Activated CD8-positive, alpha-beta T cell treated with anti-CD3 and anti-CD28 coated beads, Interleukin-2, amount 10 ng/mL, durations not matched to agents 7 days and 5 days (primary cell): ENCODE measurements around the gene KCTD8. TPM values are rescaled to one million over a fixed set of nuclear protein-coding genes. Genes with fewer than 3 reads are reported as not detected.

Experiments
- ATAC-seq: fragments of 150-1000 bp; cut with Tn5 transposase; one replicate; pipeline ENCODE4 v1.10.0; 2021; ENCODE audit warnings: moderate library complexity
- CTCF ChIA-PET: fragments of 350-600 bp; sonication (Branson Sonifier 250); formaldehyde crosslinking; loops from one replicate; lab custom pipeline; 2021; ENCODE audit warnings: antibody characterized with exemption; lab: Charles Lee
- POLR2A ChIA-PET: fragments of 350-600 bp; sonication (Branson Sonifier 250); formaldehyde crosslinking; loops from one replicate; lab custom pipeline; 2021; ENCODE audit warnings: antibody characterized with exemption; lab: Charles Lee
- DNase-seq: peaks from one replicate; pipeline ENCODE4 v3.0.0-alpha.2; 2020
- H3K27ac Mint-ChIP-seq: one replicate; pipeline ENCODE4 v1.8.0; 2021; ENCODE audit warnings: mild to moderate bottlenecking, mixed read lengths
- H3K27me3 Mint-ChIP-seq: one replicate; pipeline ENCODE4 v1.8.0; 2021; ENCODE audit warnings: low read depth, mixed read lengths
- H3K36me3 Mint-ChIP-seq: one replicate; pipeline ENCODE4 v1.8.0; 2021; ENCODE audit warnings: low read depth, mixed read lengths
- H3K4me1 Mint-ChIP-seq: one replicate; pipeline ENCODE4 v1.8.0; 2021; ENCODE audit warnings: low read depth, mixed read lengths
- H3K4me3 Mint-ChIP-seq: one replicate; pipeline ENCODE4 v1.8.0; 2021; ENCODE audit warnings: mild to moderate bottlenecking, mixed read lengths
- H3K9me3 Mint-ChIP-seq: one replicate; pipeline ENCODE4 v1.8.0; 2022; ENCODE audit warnings: mixed read lengths; ENCODE audit not compliant: insufficient read depth
- total RNA-seq, 2 experiments: library from RNA; stranded (reverse); gene quantifications; one replicate each; pipeline ENCODE4 v1.2.3, GENCODE V29; 2021

The KCTD8 gene
- total RNA-seq, 2 experiments from 2014 or later, result not detected

DNA sequence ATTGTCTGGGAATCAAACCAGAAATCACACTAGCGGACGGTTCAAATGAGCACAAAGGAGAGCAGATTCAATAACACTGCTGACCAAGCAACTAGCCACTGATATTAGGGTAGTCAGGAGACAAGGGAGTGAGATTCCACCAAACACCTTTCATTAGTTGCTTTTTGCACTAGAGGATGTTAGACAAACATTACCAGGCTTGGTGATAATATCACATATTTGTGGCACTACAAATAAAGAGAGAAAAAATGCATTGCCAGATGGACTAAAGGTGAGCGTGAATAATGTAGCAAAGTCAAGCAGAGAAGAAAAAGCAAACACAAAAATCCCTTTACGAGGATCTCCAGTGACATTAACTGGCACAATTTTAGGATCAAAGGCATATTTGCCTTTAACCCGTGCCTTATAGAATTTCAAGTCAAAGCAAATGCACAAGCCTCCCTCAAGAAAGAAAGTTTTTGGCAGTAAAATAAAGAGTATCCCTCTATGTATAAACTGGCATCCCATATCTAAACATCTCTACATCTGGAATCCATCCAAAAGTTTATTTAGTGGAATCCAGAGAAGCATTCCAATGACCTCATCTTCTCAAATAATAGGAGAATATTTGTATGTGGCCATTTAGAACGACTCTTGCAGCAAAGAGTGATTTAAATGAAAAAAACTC, 290.9 kb downstream of the KCTD8 start:
- ChIA-PET POLR2A (no interaction called here), CTCF (no interaction called here)
- Mint-ChIP-seq H3K27me3 (no peaks in the 10 kb centered on the region), H3K36me3 (no peaks in the 10 kb centered on the region), H3K27ac (no peak overlapping the region), H3K4me1 (no peaks in the 10 kb centered on the region), H3K9me3 (peaks cover 19% of the 10 kb centered on the region), H3K4me3 (no peak overlapping the region)
- ATAC-seq (no peak), DNase-seq (no peak)

DNA sequence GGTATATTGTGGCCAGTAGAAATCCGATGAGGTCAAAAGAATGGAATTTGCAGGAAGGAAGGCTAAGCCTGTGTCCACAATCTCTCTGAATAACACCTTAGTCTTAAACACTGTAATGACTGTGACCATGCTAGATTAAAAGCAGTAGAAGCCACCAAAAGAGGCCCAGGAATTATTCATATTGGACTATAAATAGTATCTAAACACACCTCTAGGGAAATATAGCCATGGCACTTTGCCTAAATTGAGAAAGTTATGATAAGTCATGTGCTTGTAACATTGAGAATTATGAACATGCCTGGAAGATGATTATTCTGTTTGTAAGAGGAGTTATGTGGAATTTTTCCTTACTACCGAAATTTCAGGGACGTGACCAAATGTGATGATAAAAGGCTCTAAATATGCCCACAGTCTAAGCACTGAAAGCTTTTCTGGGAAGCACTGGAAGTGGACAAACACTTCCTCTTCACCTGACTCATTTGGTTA, 298.5 kb downstream of the KCTD8 start:
- CTCF ChIA-PET, result no interaction called here
- H3K27me3 Mint-ChIP-seq, result no peaks in the 10 kb centered on the region
- no peaks in the 10 kb centered on the region for H3K4me1 Mint-ChIP-seq
- no peak for DNase-seq
- H3K4me3 Mint-ChIP-seq, result no peak overlapping the region
- no peaks in the 10 kb centered on the region for H3K9me3 Mint-ChIP-seq
- no peaks in the 10 kb centered on the region for H3K36me3 Mint-ChIP-seq
- ATAC-seq, result no peak
- POLR2A ChIA-PET, result no interaction called here
- no peak overlapping the region for H3K27ac Mint-ChIP-seq

DNA sequence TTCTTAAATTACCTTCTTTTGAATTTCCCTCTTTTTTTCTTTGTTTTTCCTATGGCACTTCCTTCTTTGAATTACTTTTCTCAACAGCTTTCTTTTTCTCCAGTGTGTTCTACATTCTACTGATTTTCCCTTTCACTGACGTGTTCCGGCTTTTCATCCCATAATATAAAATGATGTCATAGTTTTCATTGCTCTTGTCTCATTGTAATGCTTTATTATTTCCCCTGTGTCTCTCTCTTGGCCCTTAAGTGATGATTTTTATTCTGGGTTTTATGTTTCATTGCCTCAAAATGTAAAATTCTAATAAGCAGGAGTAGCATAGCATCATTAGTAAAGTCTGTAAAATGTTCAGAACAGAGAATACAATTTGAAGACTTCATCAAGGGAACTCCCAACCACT, 299.3 kb downstream of the KCTD8 start:
- no peaks in the 10 kb centered on the region for H3K27me3 Mint-ChIP-seq
- H3K4me1 Mint-ChIP-seq, result no peaks in the 10 kb centered on the region
- no peaks in the 10 kb centered on the region for H3K9me3 Mint-ChIP-seq

DNA sequence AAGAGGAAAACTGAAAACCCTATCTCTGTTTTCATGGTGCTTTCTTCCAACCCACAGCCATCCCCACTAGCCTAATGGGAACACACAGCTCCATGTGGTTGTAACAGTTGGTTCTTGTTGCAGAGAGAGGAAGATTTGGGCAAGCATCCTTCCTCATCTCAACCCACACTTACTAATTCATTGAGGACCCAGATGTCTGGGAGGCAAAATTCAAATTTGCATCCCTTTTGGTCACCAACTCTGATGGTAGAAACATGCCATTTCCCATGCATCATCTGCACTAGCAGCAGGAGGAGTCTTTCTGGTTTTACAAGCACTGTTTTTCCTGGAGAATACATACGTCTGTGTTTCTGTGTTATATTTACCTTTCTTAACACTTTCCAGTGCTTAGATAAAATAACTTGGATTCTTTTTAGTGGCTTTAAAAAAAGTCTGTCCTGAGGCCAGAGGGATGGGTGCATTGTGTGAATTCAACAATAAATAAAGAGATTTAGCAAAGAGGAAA, 301.0 kb downstream of the KCTD8 start:
- DNase-seq, result no peak
- H3K9me3 Mint-ChIP-seq, result no peaks in the 10 kb centered on the region
- H3K36me3 Mint-ChIP-seq, result no peaks in the 10 kb centered on the region
- H3K4me1 Mint-ChIP-seq, result no peaks in the 10 kb centered on the region
- no peaks in the 10 kb centered on the region for H3K27me3 Mint-ChIP-seq
- POLR2A ChIA-PET, result no interaction called here
- H3K27ac Mint-ChIP-seq, result no peak overlapping the region
- no peak for ATAC-seq
- no peak overlapping the region for H3K4me3 Mint-ChIP-seq
- CTCF ChIA-PET, result no interaction called here

More for the DNA sequence above, 299.3 kb downstream of the KCTD8 start:
- Mint-ChIP-seq H3K27ac (no peak overlapping the region), H3K36me3 (no peaks in the 10 kb centered on the region), H3K4me3 (no peak overlapping the region)
- ATAC-seq (no peak), DNase-seq (no peak)
- POLR2A ChIA-PET, result no interaction called here
- CTCF ChIA-PET, result no interaction called here

DNA sequence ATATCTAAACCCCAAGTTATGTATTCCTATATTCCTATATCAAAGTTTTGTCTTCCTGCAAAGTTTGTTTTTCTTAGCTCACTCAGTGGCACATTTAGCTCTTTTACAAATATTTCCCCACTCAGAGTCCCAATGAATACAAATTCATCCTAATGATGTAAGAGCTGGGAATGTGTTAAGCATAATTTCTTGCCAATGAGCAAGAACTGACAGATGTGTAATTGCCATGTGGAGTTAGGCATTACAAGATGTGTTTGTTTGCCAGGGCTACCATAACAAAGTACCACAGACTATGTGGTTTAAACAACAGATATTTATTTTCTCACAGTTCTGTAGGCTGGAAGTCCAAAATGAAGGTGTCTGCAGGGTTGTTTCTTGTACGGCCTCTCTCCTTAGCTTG, 302.1 kb downstream of the KCTD8 start:
- Mint-ChIP-seq H3K4me3 (no peak overlapping the region), H3K9me3 (no peaks in the 10 kb centered on the region), H3K36me3 (no peaks in the 10 kb centered on the region), H3K27ac (no peak overlapping the region), H3K4me1 (no peaks in the 10 kb centered on the region), H3K27me3 (no peaks in the 10 kb centered on the region)
- ChIA-PET POLR2A (no interaction called here), CTCF (no interaction called here)
- no peak for DNase-seq
- ATAC-seq, result no peak

DNA sequence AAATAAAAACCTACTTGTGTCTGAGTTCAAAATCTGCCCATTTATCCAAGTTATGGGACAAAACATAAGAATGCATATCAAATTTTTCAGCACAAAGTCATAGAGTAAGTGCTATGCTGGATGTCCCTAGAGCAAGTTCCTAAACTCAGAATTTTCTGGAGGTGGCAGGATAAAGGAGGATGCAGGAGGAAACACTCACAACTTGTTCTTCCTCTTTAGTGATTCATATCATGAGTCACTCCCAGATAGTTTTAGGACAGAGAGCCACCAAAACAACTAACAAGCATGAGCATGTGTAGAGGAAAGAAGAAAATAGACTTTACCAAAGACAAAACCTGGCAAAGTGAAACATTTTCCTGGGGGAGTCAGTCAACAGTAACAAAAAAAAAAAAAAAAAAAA, 302.7 kb downstream of the KCTD8 start:
- Mint-ChIP-seq H3K27me3 (no peaks in the 10 kb centered on the region), H3K4me1 (no peaks in the 10 kb centered on the region), H3K4me3 (no peak overlapping the region), H3K27ac (no peak overlapping the region), H3K36me3 (no peaks in the 10 kb centered on the region), H3K9me3 (no peaks in the 10 kb centered on the region)
- CTCF ChIA-PET, result no interaction called here
- no peak for ATAC-seq
- POLR2A ChIA-PET, result no interaction called here
- no peak for DNase-seq

DNA sequence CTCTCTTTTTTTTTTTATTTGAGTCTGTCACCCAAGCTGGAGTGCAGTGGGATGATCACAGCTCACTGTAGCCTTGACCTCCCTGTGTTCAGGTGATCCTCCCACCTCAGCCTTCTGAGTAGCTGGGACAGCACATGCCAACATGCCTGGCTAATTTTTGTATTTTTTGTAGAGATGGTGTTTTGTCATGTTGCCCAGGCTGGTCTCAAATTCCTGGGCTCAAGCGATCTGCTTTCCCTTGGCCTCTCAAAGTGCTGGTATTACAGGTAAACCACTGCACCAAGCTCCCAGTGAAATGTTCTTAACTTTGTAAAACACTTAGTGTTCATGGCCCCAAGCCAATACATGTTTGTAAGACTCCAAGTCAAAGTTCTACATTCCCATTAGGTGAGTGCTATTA, 316.1 kb downstream of the KCTD8 start:
- no peaks in the 10 kb centered on the region for H3K4me1 Mint-ChIP-seq
- no peak overlapping the region for H3K4me3 Mint-ChIP-seq
- ChIA-PET POLR2A (no interaction called here), CTCF (no interaction called here)
- H3K9me3 Mint-ChIP-seq, result peaks cover 7% of the 10 kb centered on the region
- no peaks in the 10 kb centered on the region for H3K36me3 Mint-ChIP-seq
- H3K27ac Mint-ChIP-seq, result no peak overlapping the region
- no peaks in the 10 kb centered on the region for H3K27me3 Mint-ChIP-seq
- DNase-seq, result no peak
- no peak for ATAC-seq

Other genes starting within 250 kb of the KCTD8 start
- gene YIPF7, start 202.8 kb upstream of the KCTD8 start, total RNA-seq, result not detected
- gene GUF1, start 229.6 kb upstream of the KCTD8 start, total RNA-seq, result 10 to 100 TPM; 22.9 to 26.0 TPM